SK-N-SH (cell line): Measurements from ENCODE around the gene GALNT17. TPM values are rescaled to one million over a fixed set of nuclear protein-coding genes. Genes with fewer than 3 reads are reported as not detected.

ENCODE experiments used
- CTCF ChIA-PET: fragments of 300-600, 350-600 bp; formaldehyde crosslinking; extraction: SDS; loops from one replicate; lab custom pipeline; 2021; lab: Yijun Ruan, JAX
- POLR2A ChIA-PET: fragments of 350-600 bp; sonication (Branson Sonifier 250); formaldehyde crosslinking; extraction: SDS; loops from one replicate; lab custom pipeline; 2020; ENCODE audit warnings: antibody characterized with exemption, inconsistent platforms; lab: Yijun Ruan, JAX
- DNase-seq: peaks from one replicate; pipeline ENCODE4 v3.0.0; 2012
- H2AFZ ChIP-seq: fragments of 200-600 bp; sonication (generic); 2 replicates; pipeline ENCODE4 v1.8.1; 2016; ENCODE audit warnings: antibody characterized with exemption, mild to moderate bottlenecking, low read depth
- H3F3A ChIP-seq: fragments of 200-600 bp; sonication (generic); replicated peaks from 2 replicates; pipeline ENCODE3; 2016; ENCODE audit warnings: antibody characterized with exemption, mild to moderate bottlenecking; ENCODE audit not compliant: insufficient read depth
- H3K27ac ChIP-seq, 2 experiments: fragments of 200-500 bp in 1 of 2; fragments of 200-600 bp in 1 of 2; sonication (Bioruptor generic) in 1 of 2; sonication (generic), shearing (Covaris generic) in 1 of 2; 2 replicates each; pipeline versions ENCODE4 v1.5.1 to v1.6.1; 2014 to 2016; ENCODE audit warnings: low read depth in 2 of 2, inconsistent platforms in 1 of 2, low read length in 1 of 2, mild to moderate bottlenecking in 1 of 2, mixed read lengths in 1 of 2
- H3K27me3 ChIP-seq: fragments of 200-600 bp; sonication (generic), shearing (Covaris generic); 2 replicates; pipeline ENCODE4 v1.6.1; 2016; ENCODE audit warnings: mixed run types; ENCODE audit not compliant: insufficient read depth
- H3K36me3 ChIP-seq, 2 experiments: fragments of 200-500 bp in 1 of 2; fragments of 200-600 bp in 1 of 2; sonication (Bioruptor generic) in 1 of 2; sonication (generic) in 1 of 2; replicated peaks in 1 of 2; 2 replicates each; pipeline versions ENCODE3 to v1.5.1; 2014 to 2016; ENCODE audit warnings: low read length in 1 of 2, mild to moderate bottlenecking in 1 of 2; ENCODE audit not compliant: insufficient read depth in 2 of 2, control insufficient read depth in 1 of 2
- H3K4me1 ChIP-seq, 2 experiments: fragments of 200-500 bp in 1 of 2; fragments of 200-600 bp in 1 of 2; sonication (Bioruptor generic) in 1 of 2; sonication (generic), shearing (Covaris generic) in 1 of 2; 2 replicates each; pipeline versions ENCODE4 v1.5.1 to v1.6.1; 2014 to 2016; ENCODE audit warnings: low read depth in 1 of 2, low read length in 1 of 2, mixed run types in 1 of 2; ENCODE audit not compliant: insufficient read depth in 2 of 2, control insufficient read depth in 1 of 2
- H3K4me2 ChIP-seq: fragments of 200-600 bp; sonication (generic), shearing (Covaris generic); 2 replicates; pipeline ENCODE4 v1.6.1; 2017; ENCODE audit warnings: mixed run types
- H3K4me3 ChIP-seq, 2 experiments: fragments of 200-500 bp in 1 of 2; fragments of 200-600 bp in 1 of 2; sonication (Bioruptor generic) in 1 of 2; sonication (generic), shearing (Covaris generic) in 1 of 2; 2 replicates each; pipeline versions ENCODE4 v1.5.1 to v1.8.1; 2014 to 2016; ENCODE audit warnings: low read depth in 2 of 2, inconsistent platforms in 1 of 2, low read length in 1 of 2, mild to moderate bottlenecking in 1 of 2, mixed read lengths in 1 of 2, moderate library complexity in 1 of 2
- H3K79me2 ChIP-seq: fragments of 200-600 bp; sonication (generic); 2 replicates; pipeline ENCODE4 v1.8.1; 2017; ENCODE audit warnings: mild to moderate bottlenecking; ENCODE audit not compliant: insufficient read depth
- H3K9ac ChIP-seq: fragments of 200-600 bp; sonication (generic); 2 replicates; pipeline ENCODE4 v1.6.1; 2017; ENCODE audit warnings: mixed run types
- H3K9me2 ChIP-seq: fragments of 200-600 bp; sonication (generic); 2 replicates; pipeline ENCODE4 v1.6.1; 2017; ENCODE audit warnings: mixed run types
- H3K9me3 ChIP-seq: fragments of 200-600 bp; sonication (generic); 2 replicates; pipeline ENCODE4 v1.6.1; 2017; ENCODE audit warnings: mixed run types, mild to moderate bottlenecking, moderate library complexity
- H4K20me1 ChIP-seq: fragments of 200-600 bp; sonication (generic); 2 replicates; pipeline ENCODE4 v1.6.1; 2017; ENCODE audit warnings: mild to moderate bottlenecking, mixed run types; ENCODE audit not compliant: insufficient read depth
- CHD2 ChIP-seq: fragments of 150-350 bp; IDR thresholded peaks from 2 replicates; pipeline ENCODE4 v1.6.1; 2018; ENCODE audit warnings: low read length; ENCODE audit not compliant: partially characterized antibody
- ELF1 ChIP-seq: IDR thresholded peaks from 2 replicates; pipeline ENCODE4 v1.4.0; 2012
- EZH2phosphoT487 ChIP-seq: fragments of 200-600 bp; sonication (generic); IDR thresholded peaks from 2 replicates; pipeline ENCODE4 v1.6.1; 2017; ENCODE audit warnings: low read depth, mixed run types, mild to moderate bottlenecking, antibody characterized with exemption, moderate library complexity, borderline replicate concordance
- FOXJ3 ChIP-seq: sonication (generic); formaldehyde crosslinking; IDR thresholded peaks from 2 replicates; pipeline ENCODE4 v1.5.1; 2020; ENCODE audit warnings: mild to moderate bottlenecking, missing genetic modification reagents
- FOXM1 ChIP-seq: IDR thresholded peaks from 2 replicates; pipeline ENCODE4 v1.4.0; 2012; ENCODE audit warnings: low read depth, mild to moderate bottlenecking
- JUND ChIP-seq: IDR thresholded peaks from 2 replicates; pipeline ENCODE4 v1.4.0; 2012
- MXI1 ChIP-seq: IDR thresholded peaks from 2 replicates; pipeline ENCODE4 v1.6.1; 2012; ENCODE audit warnings: mild to moderate bottlenecking, low read depth, low read length, improper control_type of control experiment
- NFIC ChIP-seq: IDR thresholded peaks from 2 replicates; pipeline ENCODE4 v1.4.0; 2012; ENCODE audit warnings: borderline replicate concordance
- NRF1 ChIP-seq: IDR thresholded peaks from 2 replicates; pipeline ENCODE4 v1.6.1; 2012; ENCODE audit warnings: low read depth, mild to moderate bottlenecking, low read length
- RAD21 ChIP-seq: IDR thresholded peaks from 2 replicates; pipeline ENCODE4 v1.6.1; 2012; ENCODE audit warnings: mild to moderate bottlenecking, low read length
- RXRA ChIP-seq: IDR thresholded peaks from 2 replicates; pipeline ENCODE4 v1.4.0; 2012; ENCODE audit warnings: low read depth, mild to moderate bottlenecking, borderline replicate concordance
- SMC3 ChIP-seq: IDR thresholded peaks from 2 replicates; pipeline ENCODE4 v1.6.1; 2012; ENCODE audit warnings: low read depth, low read length, improper control_type of control experiment
- TAF1 ChIP-seq: IDR thresholded peaks from 2 replicates; pipeline ENCODE4 v1.6.1; 2012; ENCODE audit warnings: low read depth, mild to moderate bottlenecking, low read length, moderate library complexity, borderline replicate concordance
- YY1 ChIP-seq: IDR thresholded peaks from 2 replicates; pipeline ENCODE4 v1.4.0; 2012; ENCODE audit warnings: low read depth, mild to moderate bottlenecking
- WGBS: methylation state at CpG from one replicate; pipeline ENCODE4 v1.1.6; 2017; ENCODE audit warnings: low lambda C conversion rate; 5-methylcytosine and 5-hydroxymethylcytosine counted together
- polyA plus RNA-seq, 3 experiments: library from polyadenylated mRNA; depleted of rRNA; stranded (reverse); fragments of >200 nt; gene quantifications; 2 replicates each; pipeline ENCODE4 v1.2.3, GENCODE V29; 2012
- TF ChIP-seq, protein P1 (sequence below): fragments of 150-350 bp; IDR thresholded peaks from 2 replicates; pipeline ENCODE4 v1.6.1; 2016; ENCODE audit warnings: mild to moderate bottlenecking, low read depth, low read length
- TF ChIP-seq, protein P2 (sequence below): IDR thresholded peaks from 2 replicates; pipeline ENCODE4 v1.4.0; 2012; ENCODE audit warnings: low read depth, borderline replicate concordance
- TF ChIP-seq, protein P3 (sequence below): IDR thresholded peaks from 2 replicates; pipeline ENCODE4 v1.4.0; 2012; ENCODE audit warnings: low read depth

Gene GALNT17
- polyA plus RNA-seq, 1 of the 3 experiments (the other 2 are of a cell fraction): not detected

DNA sequence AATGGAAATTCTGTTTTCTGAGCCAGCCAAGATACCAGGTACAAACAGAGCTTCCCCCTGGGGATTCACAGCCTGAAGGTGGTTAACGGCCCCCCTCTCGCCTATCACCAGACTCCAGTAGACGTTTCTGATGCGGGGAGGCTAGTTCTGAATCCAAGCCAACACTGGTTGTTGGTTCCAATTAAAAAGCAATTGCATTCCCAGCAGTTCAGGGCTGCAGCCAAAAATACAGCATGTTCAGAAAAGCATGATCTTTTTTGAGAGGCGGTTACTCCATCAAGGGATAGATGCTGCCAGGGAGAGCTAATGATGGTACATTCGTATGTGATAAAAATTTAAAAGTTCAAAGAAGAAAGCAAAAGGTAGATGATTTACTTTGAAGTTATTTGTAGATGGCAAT is 481.0 kb downstream of the GALNT17 start:
- no peaks in the 10 kb centered on the region; the same call in 1 of the 2 replicates for H3K9me3 ChIP-seq
- H3K79me2 ChIP-seq: no peaks in the 10 kb centered on the region
- H3K9me2 ChIP-seq: no peaks in the 10 kb centered on the region
- H3K4me2 ChIP-seq: no peak overlapping the region
- H3K4me3 ChIP-seq: no peak overlapping the region
- ChIA-PET POLR2A (no interaction called here), CTCF (no interaction called here)
- DNase-seq: no peak
- no peaks in the 10 kb centered on the region for H3K36me3 ChIP-seq
- 4% methylated on average over 6 of the region's 6 CpGs for WGBS
- TF ChIP-seq FOXM1 (no peak), TAF1 (no peak), ELF1 (no peak), CHD2 (no peak), RXRA (no peak), YY1 (no peak), EZH2phosphoT487 (no peak), MXI1 (no peak), NRF1 (no peak), JUND (no peak)
- TF ChIP-seq, protein P1, sequence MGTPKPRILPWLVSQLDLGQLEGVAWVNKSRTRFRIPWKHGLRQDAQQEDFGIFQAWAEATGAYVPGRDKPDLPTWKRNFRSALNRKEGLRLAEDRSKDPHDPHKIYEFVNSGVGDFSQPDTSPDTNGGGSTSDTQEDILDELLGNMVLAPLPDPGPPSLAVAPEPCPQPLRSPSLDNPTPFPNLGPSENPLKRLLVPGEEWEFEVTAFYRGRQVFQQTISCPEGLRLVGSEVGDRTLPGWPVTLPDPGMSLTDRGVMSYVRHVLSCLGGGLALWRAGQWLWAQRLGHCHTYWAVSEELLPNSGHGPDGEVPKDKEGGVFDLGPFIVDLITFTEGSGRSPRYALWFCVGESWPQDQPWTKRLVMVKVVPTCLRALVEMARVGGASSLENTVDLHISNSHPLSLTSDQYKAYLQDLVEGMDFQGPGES: no peak
- TF ChIP-seq, protein P2, sequence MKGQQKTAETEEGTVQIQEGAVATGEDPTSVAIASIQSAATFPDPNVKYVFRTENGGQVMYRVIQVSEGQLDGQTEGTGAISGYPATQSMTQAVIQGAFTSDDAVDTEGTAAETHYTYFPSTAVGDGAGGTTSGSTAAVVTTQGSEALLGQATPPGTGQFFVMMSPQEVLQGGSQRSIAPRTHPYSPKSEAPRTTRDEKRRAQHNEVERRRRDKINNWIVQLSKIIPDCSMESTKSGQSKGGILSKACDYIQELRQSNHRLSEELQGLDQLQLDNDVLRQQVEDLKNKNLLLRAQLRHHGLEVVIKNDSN: no peak
- TF ChIP-seq, protein P3, sequence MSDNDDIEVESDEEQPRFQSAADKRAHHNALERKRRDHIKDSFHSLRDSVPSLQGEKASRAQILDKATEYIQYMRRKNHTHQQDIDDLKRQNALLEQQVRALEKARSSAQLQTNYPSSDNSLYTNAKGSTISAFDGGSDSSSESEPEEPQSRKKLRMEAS: no peak
- H3K27ac ChIP-seq: no peak overlapping the region
- H2AFZ ChIP-seq: no peak overlapping the region
- H3K4me1 ChIP-seq: no peaks in the 10 kb centered on the region
- no peaks in the 10 kb centered on the region for H3K27me3 ChIP-seq
- H4K20me1 ChIP-seq: no peaks in the 10 kb centered on the region
- no peak overlapping the region for H3K9ac ChIP-seq
- no peaks in the 10 kb centered on the region for H3F3A ChIP-seq

DNA sequence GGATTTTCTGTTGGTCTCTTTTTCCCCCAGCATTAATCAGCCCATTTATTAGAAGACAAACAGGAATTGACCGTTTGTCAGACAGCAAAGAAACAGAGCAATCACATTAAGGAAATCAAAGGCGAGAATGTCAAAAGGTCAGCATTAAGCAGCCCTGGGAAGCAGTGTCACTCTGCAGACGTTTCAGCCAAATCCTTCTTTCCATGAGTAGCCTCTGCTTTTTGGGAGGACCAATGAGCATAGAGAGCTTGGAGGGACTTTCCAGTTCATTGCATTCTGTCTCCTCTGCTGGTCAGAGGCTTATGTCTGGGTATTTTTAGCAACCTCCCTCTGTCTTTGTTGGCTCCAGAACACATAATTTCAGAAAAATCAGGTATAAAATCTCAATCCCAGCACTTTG is 481.4 kb downstream of the GALNT17 start:
- no peaks in the 10 kb centered on the region for H4K20me1 ChIP-seq
- no peaks in the 10 kb centered on the region for H3K27me3 ChIP-seq
- H3K4me3 ChIP-seq: no peak overlapping the region
- H3K36me3 ChIP-seq: no peaks in the 10 kb centered on the region
- no peaks in the 10 kb centered on the region for H3K79me2 ChIP-seq
- no peaks in the 10 kb centered on the region; the same call in 1 of the 2 replicates for H3K9me3 ChIP-seq
- H2AFZ ChIP-seq: no peak overlapping the region
- no peaks in the 10 kb centered on the region for H3F3A ChIP-seq
- WGBS: 3% methylated on average over 3 of the region's 3 CpGs
- H3K4me2 ChIP-seq: no peak overlapping the region
- ChIA-PET POLR2A (no interaction called here), CTCF (no interaction called here)
- no peak overlapping the region for H3K9ac ChIP-seq
- no peak overlapping the region for H3K27ac ChIP-seq
- no peaks in the 10 kb centered on the region for H3K4me1 ChIP-seq
- TF ChIP-seq NRF1: no peak
- TF ChIP-seq FOXJ3: no peak
- no peak for TF ChIP-seq ELF1
- TF ChIP-seq EZH2phosphoT487: no peak
- TF ChIP-seq SMC3: no peak
- TF ChIP-seq NFIC: no peak
- TF ChIP-seq RAD21: no peak
- TF ChIP-seq RXRA: no peak
- TF ChIP-seq FOXM1: no peak
- TF ChIP-seq, protein P3: no peak
- no peaks in the 10 kb centered on the region for H3K9me2 ChIP-seq
- no peak for DNase-seq
